COLO829 (cell line): ENCODE data around the gene MAPK1.
"Not testable (repeated sequence)": the region's sequence is repeated elsewhere in the genome, so short reads cannot be mapped to it uniquely, and the experiment has no call there.

Experiments
- DNase-seq: peaks from one replicate; pipeline ENCODE4 v3.0.0; 2012; ENCODE audit warnings: low spot score

Gene MAPK1

GRCh38 chr22:21867528-21868266, at the start of gene MAPK1:
TSS of gene MAPK1 (minus strand) at chr22:21867645. CDS start at chr22:21867440, 205 bp downstream.
- peak; percentile 82 for DNase-seq

- DNase-seq, result no peak
Observed at GRCh38 chr22:21916309-21916918, 49.0 kb upstream of the MAPK1 start.

- DNase-seq, result no peak
Observed at GRCh38 chr22:21915624-21916308, 48.3 kb upstream of the MAPK1 start.

GRCh38 chr22:21914033-21914642, 46.7 kb upstream of the MAPK1 start:
- DNase-seq, result not testable (repeated sequence)

- DNase-seq, result not testable (repeated sequence)
Observed at GRCh38 chr22:21910367-21910766, 42.9 kb upstream of the MAPK1 start.

GRCh38 chr22:21909871-21910270, 42.4 kb upstream of the MAPK1 start:
- DNase-seq, result no peak

GRCh38 chr22:21907638-21908522, 40.4 kb upstream of the MAPK1 start:
- no peak for DNase-seq

GRCh38 chr22:21905234-21905633, 37.8 kb upstream of the MAPK1 start:
- DNase-seq, result not testable (repeated sequence)

- no peak for DNase-seq
Observed at GRCh38 chr22:21904250-21904789, 36.9 kb upstream of the MAPK1 start.

- no peak for DNase-seq
Observed at GRCh38 chr22:21903283-21903682, 35.8 kb upstream of the MAPK1 start.

- DNase-seq, result no peak
Observed at GRCh38 chr22:21902296-21903087, 35.0 kb upstream of the MAPK1 start.

GRCh38 chr22:21898354-21898896, 31.0 kb upstream of the MAPK1 start:
- DNase-seq, result no peak

- DNase-seq, result no peak
Observed at GRCh38 chr22:21896951-21897513, 29.6 kb upstream of the MAPK1 start.

GRCh38 chr22:21896275-21896674, 28.8 kb upstream of the MAPK1 start:
- DNase-seq, result not testable (repeated sequence)

GRCh38 chr22:21894799-21895198, 27.4 kb upstream of the MAPK1 start:
- no peak for DNase-seq

- DNase-seq, result no peak
Observed at GRCh38 chr22:21889251-21889990, 22.0 kb upstream of the MAPK1 start.

GRCh38 chr22:21887841-21888240, 20.4 kb upstream of the MAPK1 start:
- no peak for DNase-seq

- not testable (repeated sequence) for DNase-seq
Observed at GRCh38 chr22:21883930-21884329, 16.5 kb upstream of the MAPK1 start.

GRCh38 chr22:21882754-21883333, 15.4 kb upstream of the MAPK1 start:
- DNase-seq, result not testable (repeated sequence)
